HFFc6 (cell line): ENCODE measurements around the gene HMCN1. TPM values are rescaled to one million over a fixed set of nuclear protein-coding genes. Genes with fewer than 3 reads are reported as not detected.

Source experiments
- DNase-seq: peaks from one replicate; pipeline ENCODE4 v3.0.0-alpha.2; 2018
- H3K27ac Mint-ChIP-seq: 2 replicates; pipeline ENCODE4 v1.8.0; 2020; ENCODE audit warnings: mild to moderate bottlenecking, mixed read lengths
- H3K27me3 Mint-ChIP-seq: 2 replicates; pipeline ENCODE4 v1.8.0; 2021; ENCODE audit warnings: mild to moderate bottlenecking, moderate library complexity, mixed read lengths; ENCODE audit not compliant: insufficient read depth
- H3K36me3 Mint-ChIP-seq: 2 replicates; pipeline ENCODE4 v1.8.0; 2021; ENCODE audit warnings: low read depth, mixed read lengths
- H3K4me1 Mint-ChIP-seq: 2 replicates; pipeline ENCODE4 v1.8.0; 2020; ENCODE audit warnings: low read depth, mixed read lengths
- H3K4me3 Mint-ChIP-seq: 2 replicates; pipeline ENCODE4 v1.8.0; 2020; ENCODE audit warnings: mild to moderate bottlenecking, moderate library complexity, mixed read lengths
- H3K9me3 Mint-ChIP-seq: 2 replicates; pipeline ENCODE4 v1.8.0; 2020; ENCODE audit warnings: mild to moderate bottlenecking, mixed read lengths
- total RNA-seq, 6 experiments: library from RNA; stranded (reverse); fragmentation: NEBNext Ultra II Directional; extraction: Animal tissue kit (Norgen Biotek cat#: 25700); gene quantifications; 2 replicates in 1 of 6; 3 replicates in 5 of 6; pipeline ENCODE4 v1.2.3, GENCODE V29; 2021
- TF ChIP-seq, protein P1 (sequence below): fragments of 200-600 bp; sonication (generic); IDR thresholded peaks from 2 replicates; pipeline ENCODE4 v1.5.0; 2021; ENCODE audit warnings: antibody characterized with exemption, mild to moderate bottlenecking

HMCN1 gene
- total RNA-seq, 6 experiments from 2014 or later: 1.2 to 1.8 (median 1.5) TPM

DNA sequence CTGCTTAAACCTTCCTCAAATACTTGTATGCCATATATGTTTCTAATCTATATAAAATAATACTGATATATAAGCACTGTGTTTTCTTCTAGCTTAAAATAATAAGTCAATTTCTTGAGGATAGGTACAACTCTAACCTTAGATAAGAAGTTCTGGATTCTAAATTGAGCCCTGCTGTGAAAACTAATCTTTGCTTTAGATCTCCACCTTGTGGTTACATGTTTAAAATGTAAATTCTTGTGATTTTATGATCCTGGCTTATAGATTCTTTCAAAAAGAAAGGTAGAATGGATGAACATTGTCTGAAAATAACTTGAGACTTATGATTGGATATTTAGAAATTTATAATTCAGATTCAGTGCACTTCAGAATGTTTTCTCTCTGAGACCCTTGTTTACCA is 38.9 kb upstream of the HMCN1 start:
- Mint-ChIP-seq H3K4me1 (no peaks in the 10 kb centered on the region), H3K9me3 (no peaks in the 10 kb centered on the region), H3K27me3 (peaks cover 3% of the 10 kb centered on the region; the same call in 1 of the 2 replicates), H3K36me3 (no peaks in the 10 kb centered on the region), H3K27ac (no peak overlapping the region), H3K4me3 (no peak overlapping the region)
- TF ChIP-seq, protein P1, sequence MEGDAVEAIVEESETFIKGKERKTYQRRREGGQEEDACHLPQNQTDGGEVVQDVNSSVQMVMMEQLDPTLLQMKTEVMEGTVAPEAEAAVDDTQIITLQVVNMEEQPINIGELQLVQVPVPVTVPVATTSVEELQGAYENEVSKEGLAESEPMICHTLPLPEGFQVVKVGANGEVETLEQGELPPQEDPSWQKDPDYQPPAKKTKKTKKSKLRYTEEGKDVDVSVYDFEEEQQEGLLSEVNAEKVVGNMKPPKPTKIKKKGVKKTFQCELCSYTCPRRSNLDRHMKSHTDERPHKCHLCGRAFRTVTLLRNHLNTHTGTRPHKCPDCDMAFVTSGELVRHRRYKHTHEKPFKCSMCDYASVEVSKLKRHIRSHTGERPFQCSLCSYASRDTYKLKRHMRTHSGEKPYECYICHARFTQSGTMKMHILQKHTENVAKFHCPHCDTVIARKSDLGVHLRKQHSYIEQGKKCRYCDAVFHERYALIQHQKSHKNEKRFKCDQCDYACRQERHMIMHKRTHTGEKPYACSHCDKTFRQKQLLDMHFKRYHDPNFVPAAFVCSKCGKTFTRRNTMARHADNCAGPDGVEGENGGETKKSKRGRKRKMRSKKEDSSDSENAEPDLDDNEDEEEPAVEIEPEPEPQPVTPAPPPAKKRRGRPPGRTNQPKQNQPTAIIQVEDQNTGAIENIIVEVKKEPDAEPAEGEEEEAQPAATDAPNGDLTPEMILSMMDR: peak; percentile 51
- no peak for DNase-seq

DNA sequence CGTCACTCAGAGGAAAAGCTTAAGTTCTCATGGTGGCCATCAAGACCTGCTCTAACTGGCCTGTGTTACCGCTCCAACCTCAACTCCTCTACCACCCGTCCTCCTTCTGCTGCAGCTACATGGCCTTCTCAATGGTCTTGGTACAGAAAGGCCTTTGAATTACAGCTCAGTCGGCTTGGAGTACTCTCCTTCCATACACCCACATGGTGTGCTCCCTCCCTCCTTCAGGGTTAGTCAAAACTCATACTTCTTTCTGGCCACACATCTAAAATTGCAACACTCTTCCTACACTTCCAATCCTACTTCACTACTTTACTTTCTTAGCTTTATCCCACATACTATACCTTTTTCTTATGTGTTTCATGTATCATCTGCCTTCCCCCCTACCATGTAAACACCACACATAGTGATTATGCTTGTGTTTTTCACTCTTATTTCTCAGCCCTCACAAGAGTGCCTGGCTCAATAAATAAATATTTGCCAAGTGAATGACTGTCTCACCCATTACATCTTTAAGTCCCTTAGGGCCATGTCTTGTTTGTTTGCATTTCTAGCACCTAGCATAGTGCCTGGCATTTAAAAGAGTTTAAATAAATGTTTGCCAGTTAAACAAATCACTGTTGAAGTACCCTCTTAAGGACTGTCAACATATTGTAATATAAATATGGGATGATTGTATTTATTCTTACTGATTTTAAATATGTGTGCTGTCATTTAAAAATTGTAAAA is 37.6 kb upstream of the HMCN1 start:
- Mint-ChIP-seq H3K36me3 (no peaks in the 10 kb centered on the region), H3K9me3 (no peaks in the 10 kb centered on the region), H3K4me3 (no peak overlapping the region), H3K4me1 (no peaks in the 10 kb centered on the region), H3K27me3 (peaks cover 8% of the 10 kb centered on the region), H3K27ac (no peak overlapping the region)
- TF ChIP-seq, protein P1: no peak
- DNase-seq: no peak

DNA sequence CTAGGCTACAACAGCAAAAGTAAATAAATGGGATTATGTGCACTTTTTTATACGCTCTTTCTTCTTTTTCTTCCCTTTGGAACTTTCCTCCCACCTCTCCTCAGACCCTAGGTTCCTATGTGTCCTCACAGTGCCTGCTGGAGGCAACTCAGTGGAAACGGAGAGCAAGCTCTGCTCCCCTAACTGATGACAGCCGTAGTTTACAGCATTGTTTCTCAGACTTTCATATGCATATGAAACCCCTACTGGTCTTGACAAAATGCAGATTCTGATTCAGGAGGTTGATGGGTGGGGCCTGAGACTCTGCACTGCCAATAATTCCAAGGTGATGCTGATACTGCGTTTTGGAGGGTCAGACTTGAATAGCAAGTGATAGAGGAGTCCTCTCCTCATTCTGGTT is 34.3 kb upstream of the HMCN1 start:
- no peak for DNase-seq
- no peaks in the 10 kb centered on the region for H3K36me3 Mint-ChIP-seq
- no peaks in the 10 kb centered on the region for H3K4me1 Mint-ChIP-seq
- H3K27ac Mint-ChIP-seq: no peak overlapping the region
- H3K4me3 Mint-ChIP-seq: no peak overlapping the region
- H3K27me3 Mint-ChIP-seq: peaks cover 8% of the 10 kb centered on the region
- TF ChIP-seq, protein P1: no peak
- no peaks in the 10 kb centered on the region for H3K9me3 Mint-ChIP-seq

DNA sequence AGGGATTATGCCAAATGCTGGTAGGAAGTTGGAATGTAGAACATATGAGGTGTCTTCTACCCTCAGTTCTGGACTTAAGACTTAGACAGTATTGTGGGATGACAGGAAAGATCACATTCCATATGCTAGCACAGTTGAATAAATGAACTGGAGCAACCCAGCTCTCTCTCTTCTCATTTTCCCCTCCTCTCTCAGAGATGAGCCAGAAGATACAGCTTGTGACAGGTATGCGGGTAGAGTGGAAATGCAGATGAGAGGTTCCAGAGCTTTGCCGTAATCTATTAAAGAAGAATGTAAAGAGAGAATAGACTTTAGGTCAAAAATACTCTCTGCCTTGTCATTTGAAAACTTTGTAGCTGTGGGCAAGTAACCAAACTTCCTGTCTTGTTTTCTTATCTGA is 32.5 kb upstream of the HMCN1 start:
- TF ChIP-seq, protein P1: no peak
- no peak overlapping the region for H3K27ac Mint-ChIP-seq
- H3K36me3 Mint-ChIP-seq: no peaks in the 10 kb centered on the region
- H3K9me3 Mint-ChIP-seq: no peaks in the 10 kb centered on the region; the same call in 1 of the 2 replicates
- no peak overlapping the region for H3K4me3 Mint-ChIP-seq
- H3K27me3 Mint-ChIP-seq: peaks cover 10% of the 10 kb centered on the region
- no peak for DNase-seq
- no peaks in the 10 kb centered on the region for H3K4me1 Mint-ChIP-seq

DNA sequence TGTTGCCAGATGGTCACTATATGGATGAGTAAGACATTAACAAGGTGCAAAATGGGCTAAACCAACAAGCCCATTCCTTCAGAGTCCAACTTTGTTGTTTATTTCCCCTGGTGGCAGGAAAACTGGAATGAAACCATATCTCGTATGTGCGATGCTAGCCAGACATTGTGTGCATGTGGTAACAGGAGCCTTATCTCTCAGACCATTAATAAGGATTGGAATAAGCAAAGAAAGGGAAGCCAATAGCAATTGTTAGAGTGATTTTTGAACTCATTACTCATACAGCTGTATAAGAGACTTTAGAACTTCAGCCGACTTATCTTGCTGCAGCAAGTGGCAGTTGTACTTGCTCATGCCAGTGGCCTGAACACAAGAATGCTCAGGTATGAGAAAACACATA is 30.0 kb upstream of the HMCN1 start:
- Mint-ChIP-seq H3K27ac (no peak overlapping the region), H3K4me3 (no peak overlapping the region), H3K4me1 (no peaks in the 10 kb centered on the region), H3K9me3 (peaks cover 13% of the 10 kb centered on the region), H3K27me3 (peaks cover 23% of the 10 kb centered on the region), H3K36me3 (0 out of 2 replicates have a peak, but pooled peaks cover 4% of the 10 kb centered on the region)
- DNase-seq: no peak
- TF ChIP-seq, protein P1: no peak
